Mesenchymal stem cell (in vitro differentiated cells and primary cell): ENCODE results near the gene CAD.

Experiments
- DNase-seq: peaks from one replicate; pipeline ENCODE4 v3.0.0-alpha.2; 2013
- H2AFZ ChIP-seq: one replicate; pipeline ENCODE4 v1.6.1; 2013; ENCODE audit warnings: low read depth, mild to moderate bottlenecking, control low read depth, inconsistent platforms, low read length, moderate library complexity
- H2AK5ac ChIP-seq: 2 replicates; pipeline ENCODE4 v1.6.1; 2013; ENCODE audit warnings: low read length, moderate library complexity, mild to moderate bottlenecking, inconsistent platforms; ENCODE audit not compliant: severe bottlenecking
- H2BK120ac ChIP-seq: one replicate; pipeline ENCODE4 v1.6.1; 2013; ENCODE audit warnings: low read depth, mild to moderate bottlenecking, inconsistent platforms, low read length, moderate library complexity
- H2BK12ac ChIP-seq, 2 experiments: one replicate each; pipeline ENCODE4 v1.6.1; 2013; ENCODE audit warnings: inconsistent platforms in 2 of 2, low read length in 2 of 2, mild to moderate bottlenecking in 2 of 2, moderate library complexity in 2 of 2, control low read depth in 1 of 2
- H2BK15ac ChIP-seq: one replicate; pipeline ENCODE4 v1.6.1; 2013; ENCODE audit warnings: mild to moderate bottlenecking, low read depth, inconsistent platforms; ENCODE audit not compliant: poor library complexity, severe bottlenecking
- H2BK5ac ChIP-seq: 2 replicates; pipeline ENCODE4 v1.6.1; 2013; ENCODE audit warnings: low read depth, mild to moderate bottlenecking, low read length, control low read depth, inconsistent platforms; ENCODE audit not compliant: poor library complexity, severe bottlenecking
- H3K14ac ChIP-seq, 2 experiments: one replicate each; pipeline ENCODE4 v1.6.1; 2013; ENCODE audit warnings: inconsistent platforms in 2 of 2, low read length in 2 of 2, control low read depth in 1 of 2, mild to moderate bottlenecking in 1 of 2, moderate library complexity in 1 of 2
- H3K18ac ChIP-seq, 2 experiments: one replicate each; pipeline ENCODE4 v1.6.1; 2013; ENCODE audit warnings: inconsistent platforms in 2 of 2, low read length in 2 of 2, control low read depth in 1 of 2, low read depth in 1 of 2, mild to moderate bottlenecking in 1 of 2
- H3K23ac ChIP-seq, 2 experiments: one replicate each; pipeline ENCODE4 v1.6.1; 2013; ENCODE audit warnings: inconsistent platforms in 2 of 2, low read length in 2 of 2, mild to moderate bottlenecking in 2 of 2, moderate library complexity in 2 of 2, control low read depth in 1 of 2
- H3K27ac ChIP-seq: 2 replicates; pipeline ENCODE4 v1.5.1; 2013; ENCODE audit warnings: mild to moderate bottlenecking, moderate library complexity, low read length, control low read depth, inconsistent platforms; ENCODE audit not compliant: poor library complexity, severe bottlenecking
- H3K27me3 ChIP-seq, 2 experiments: 2 replicates each; pipeline versions ENCODE4 v1.6.1 to v1.7.0; 2013; ENCODE audit warnings: low read length in 2 of 2, mild to moderate bottlenecking in 2 of 2, moderate library complexity in 2 of 2, control low read depth in 1 of 2, inconsistent platforms in 1 of 2; ENCODE audit not compliant: control insufficient read depth in 1 of 2, insufficient read depth in 1 of 2
- H3K36me3 ChIP-seq, 2 experiments: 2 replicates each; pipeline versions ENCODE4 v1.6.1 to v1.7.0; 2013; ENCODE audit warnings: low read length in 2 of 2, control low read depth in 1 of 2, inconsistent platforms in 1 of 2, low read depth in 1 of 2, mild to moderate bottlenecking in 1 of 2; ENCODE audit not compliant: insufficient read depth in 2 of 2, control insufficient read depth in 1 of 2
- H3K4ac ChIP-seq, 2 experiments: one replicate each; pipeline ENCODE4 v1.6.1; 2013; ENCODE audit warnings: inconsistent platforms in 2 of 2, low read length in 2 of 2, mild to moderate bottlenecking in 2 of 2, moderate library complexity in 2 of 2, control low read depth in 1 of 2, low read depth in 1 of 2
- H3K4me1 ChIP-seq: 2 replicates; pipeline ENCODE4 v1.6.1; 2013; ENCODE audit warnings: low read depth, low read length, control low read depth; ENCODE audit not compliant: control insufficient read depth, insufficient read depth
- H3K4me2 ChIP-seq: 2 replicates; pipeline ENCODE4 v1.6.1; 2013; ENCODE audit warnings: low read length, mild to moderate bottlenecking, inconsistent platforms; ENCODE audit not compliant: poor library complexity, severe bottlenecking
- H3K4me3 ChIP-seq, 2 experiments: 2 replicates each; pipeline versions ENCODE4 v1.5.1 to v1.7.0; 2013; ENCODE audit warnings: low read length in 2 of 2, mild to moderate bottlenecking in 2 of 2, control low read depth in 1 of 2, low read depth in 1 of 2; ENCODE audit not compliant: insufficient read depth in 1 of 2
- H3K79me1 ChIP-seq: replicated peaks from 2 replicates; pipeline ENCODE4 v1.6.1; 2013; ENCODE audit warnings: mild to moderate bottlenecking, control low read depth, low read length, inconsistent platforms; ENCODE audit not compliant: poor library complexity, severe bottlenecking
- H3K9ac ChIP-seq: 2 replicates; pipeline ENCODE4 v1.7.0; 2013; ENCODE audit warnings: mild to moderate bottlenecking, low read length, moderate library complexity
- H3K9me3 ChIP-seq: 2 replicates; pipeline ENCODE4 v1.7.0; 2013; ENCODE audit warnings: mild to moderate bottlenecking, low read length; ENCODE audit not compliant: control insufficient read depth
- H4K8ac ChIP-seq: one replicate; pipeline ENCODE4 v1.6.1; 2013; ENCODE audit warnings: inconsistent platforms, mild to moderate bottlenecking, low read length, moderate library complexity
- H4K91ac ChIP-seq: one replicate; pipeline ENCODE4 v1.6.1; 2013; ENCODE audit warnings: mild to moderate bottlenecking, low read length, inconsistent platforms
- WGBS: methylation state at CpG from one replicate; pipeline ENCODE4 v1.1.7; 2013; ENCODE audit warnings: mixed read lengths; 5-methylcytosine and 5-hydroxymethylcytosine counted together

Gene CAD

DNA sequence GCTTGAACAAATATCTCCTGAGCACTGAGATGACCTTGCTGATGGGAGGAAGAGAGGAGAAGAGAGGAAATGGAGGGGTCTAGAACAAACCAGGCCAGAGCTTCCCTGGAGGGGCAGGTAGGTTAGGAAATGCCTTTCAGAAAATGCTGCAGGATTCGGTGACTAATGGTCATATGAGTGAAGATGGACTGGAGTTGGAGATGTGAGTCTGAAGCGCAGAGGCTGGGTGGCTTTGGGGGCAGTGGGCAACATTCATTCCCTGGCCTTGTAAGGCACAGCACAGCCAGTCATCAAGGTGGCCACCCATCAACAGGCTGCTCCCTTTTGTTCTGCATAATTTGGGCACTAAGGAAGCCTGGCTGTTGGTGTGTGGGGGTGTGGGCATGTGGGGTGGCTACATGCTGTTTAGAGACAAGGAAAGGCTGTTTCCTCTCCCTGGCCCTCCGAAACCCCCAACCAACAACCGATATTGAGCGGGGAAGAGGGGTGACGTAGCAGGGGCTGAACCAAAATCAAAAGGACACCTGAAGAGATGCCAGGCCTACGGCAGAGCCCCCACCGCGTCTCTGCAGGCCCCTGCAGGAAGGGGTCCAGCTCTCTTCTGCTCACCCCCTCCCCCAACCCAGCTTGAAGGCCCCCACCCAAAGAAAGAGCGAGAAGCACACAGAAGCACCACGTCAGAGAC lies 44.2 kb downstream of the CAD start:
- Histone ChIP-seq H3K9me3 (no peaks in the 10 kb centered on the region), H2BK15ac (no peak overlapping the region), H3K14ac (no peak overlapping the region), H4K91ac (no peak overlapping the region), H3K4me3 (no peak overlapping the region), H3K4me2 (no peak overlapping the region), H3K36me3 (no peaks in the 10 kb centered on the region), H2BK120ac (no peak overlapping the region), H4K8ac (no peak overlapping the region), H2BK5ac (no peak overlapping the region), H2BK12ac (no peak overlapping the region), H3K79me1 (no peaks in the 10 kb centered on the region), H3K27me3 (peaks cover 86 to 89% of the 10 kb centered on the region in 2 experiments), H3K27ac (no peak overlapping the region), H3K23ac (no peak overlapping the region), H2AFZ (no peak overlapping the region), H3K4ac (no peak overlapping the region), H2AK5ac (no peak overlapping the region), H3K9ac (no peak overlapping the region), H3K4me1 (peaks cover 29% of the 10 kb centered on the region), H3K18ac (no peak overlapping the region)
- WGBS: 52% methylated on average over 10 of the region's 11 CpGs
- no peak for DNase-seq

DNA sequence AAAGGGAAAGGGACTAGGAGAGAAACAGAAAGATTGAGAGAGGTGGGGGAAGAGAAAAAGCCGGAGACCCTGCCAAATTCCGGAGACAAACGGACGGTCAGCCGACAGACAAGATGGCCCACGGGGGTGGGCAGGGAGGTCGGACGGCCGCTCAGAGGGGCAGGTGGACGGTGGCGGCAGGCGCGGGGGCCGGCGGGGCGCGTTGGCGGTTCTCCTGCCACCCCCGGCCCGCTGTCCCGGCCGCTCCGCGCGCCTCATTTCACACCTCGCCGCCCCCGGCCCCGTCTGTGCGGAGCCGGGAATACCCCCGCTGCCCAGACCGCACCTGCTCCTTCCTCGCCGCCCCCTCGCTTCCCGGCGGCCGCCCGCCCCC lies 44.7 kb downstream of the CAD start:
- DNase-seq: no peak
- Histone ChIP-seq H3K4me1 (peaks cover 29% of the 10 kb centered on the region), H3K27me3 (peaks cover 84 to 89% of the 10 kb centered on the region in 2 experiments), H2AK5ac (no peak overlapping the region), H3K4ac (no peak overlapping the region), H3K36me3 (no peaks in the 10 kb centered on the region), H4K91ac (no peak overlapping the region), H3K9ac (no peak overlapping the region), H3K27ac (no peak overlapping the region), H3K14ac (no peak overlapping the region), H4K8ac (no peak overlapping the region), H3K79me1 (no peaks in the 10 kb centered on the region), H2BK5ac (no peak overlapping the region), H2AFZ (no peak overlapping the region), H2BK15ac (no peak overlapping the region), H2BK12ac (no peak overlapping the region), H3K9me3 (no peaks in the 10 kb centered on the region), H3K4me3 (no peak overlapping the region), H3K23ac (no peak overlapping the region), H2BK120ac (no peak overlapping the region), H3K18ac (no peak overlapping the region), H3K4me2 (peak overlapping the region; percentile 76)
- 4% methylated on average over 22 of the region's 40 CpGs for WGBS

DNA sequence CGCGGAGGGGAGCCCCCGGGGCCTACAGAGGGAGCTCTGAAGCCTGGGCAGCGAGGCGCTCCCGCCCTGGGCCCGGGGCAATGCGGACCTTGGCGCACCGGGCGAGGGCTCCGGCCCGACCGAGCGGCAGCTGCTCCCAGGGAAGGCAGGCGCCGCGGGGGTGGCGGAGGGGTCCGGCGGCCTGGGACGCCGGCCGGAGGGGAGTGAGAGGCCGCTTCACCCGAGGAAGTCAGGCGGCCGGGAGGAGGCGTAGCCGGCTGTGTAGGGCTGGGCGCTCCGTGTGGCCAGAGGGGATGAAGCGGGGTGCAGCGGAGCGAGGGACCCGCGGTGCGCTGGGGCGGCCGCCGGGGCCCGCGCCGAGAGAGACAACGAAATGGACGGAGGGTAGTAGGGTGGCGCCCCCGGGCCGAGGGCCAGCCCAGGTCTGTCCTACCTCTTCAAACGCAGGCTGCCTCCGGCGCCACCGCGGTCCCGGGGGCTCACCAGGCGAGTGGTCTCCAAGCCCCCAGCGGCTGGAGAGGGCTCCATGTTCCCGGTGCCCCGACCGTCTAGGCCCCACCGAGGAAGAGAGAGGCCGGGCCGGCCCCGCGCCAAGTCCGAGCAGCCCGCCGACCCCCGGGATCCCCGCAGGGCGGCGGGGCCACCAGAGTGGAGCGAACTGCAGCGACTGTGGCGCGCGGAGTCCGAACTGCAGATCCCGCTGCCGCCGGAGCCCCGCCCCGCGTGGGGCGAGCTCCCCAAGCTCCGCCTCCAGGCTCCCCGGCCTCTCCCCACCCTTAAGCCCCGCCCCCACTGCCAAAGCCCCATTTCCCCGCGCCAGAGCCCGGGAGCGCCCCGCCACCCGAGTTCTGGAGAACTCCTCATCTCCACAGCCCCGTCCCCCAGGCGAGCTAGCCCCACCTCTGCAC lies 45.5 kb downstream of the CAD start, which contains the start of gene SLC30A3:
TSS of gene SLC30A3 (minus strand) at position 669 of the 908 bp plus-strand sequence. CDS start at position 528, 141 bp downstream.
- Histone ChIP-seq H3K4ac (no peak within 1 kb of the TSS), H3K4me1 (peaks cover 29% of the 10 kb centered on the region), H3K27me3 (peaks cover 83 to 89% of the 10 kb centered on the region in 2 experiments), H2BK15ac (no peak within 1 kb of the TSS), H3K27ac (no peak within 1 kb of the TSS), H3K36me3 (no peaks in the 10 kb centered on the region), H3K4me3 (peak within 1 kb of the TSS; percentile 33 to 58), H4K91ac (no peak within 1 kb of the TSS), H3K9ac (no peak within 1 kb of the TSS), H4K8ac (no peak within 1 kb of the TSS), H2BK5ac (no peak within 1 kb of the TSS), H3K23ac (peak within 1 kb of the TSS in 1 of 2 experiments; percentile 63), H2AK5ac (no peak within 1 kb of the TSS), H3K18ac (no peak within 1 kb of the TSS), H3K9me3 (no peaks in the 10 kb centered on the region), H2AFZ (no peak within 1 kb of the TSS), H3K79me1 (no peaks in the 10 kb centered on the region), H2BK12ac (no peak within 1 kb of the TSS), H3K14ac (no peak within 1 kb of the TSS), H3K4me2 (peak within 1 kb of the TSS; percentile 76), H2BK120ac (no peak within 1 kb of the TSS)
- WGBS: 1% methylated on average over 77 of the region's 96 CpGs
- DNase-seq: peak; percentile 47
